Upper lobe of left lung (tissue), 4 donors: ENCODE data around the gene ANKS1B.

ENCODE experiments used
- EP300 ChIP-seq, 4 donors: sonication (generic); formaldehyde crosslinking; IDR thresholded peaks; one replicate each; pipeline ENCODE4 v1.5.1; 2017; ENCODE audit warnings: antibody characterized with exemption in 4 of 4, control low read depth in 2 of 4
- POLR2A ChIP-seq, 4 donors: fragments of 450-650 bp; IDR thresholded peaks; one replicate each; pipeline ENCODE4 v1.5.1; 2016 to 2017; ENCODE audit warnings: antibody characterized with exemption in 4 of 4, mild to moderate bottlenecking in 2 of 4
- POLR2AphosphoS5 ChIP-seq, 2 donors: sonication (generic); formaldehyde crosslinking; IDR thresholded peaks; one replicate each; pipeline ENCODE4 v1.5.1; 2017; ENCODE audit warnings: antibody characterized with exemption in 2 of 2
- TF ChIP-seq, protein P1 (sequence below), 6 experiments: fragments of 450-650 bp in 4 of 6; fragments of 200-600 bp in 2 of 6; sonication (generic) in 2 of 6; IDR thresholded peaks; one replicate each; pipeline ENCODE4 v1.5.1; 2016 to 2019; ENCODE audit warnings: antibody characterized with exemption in 6 of 6

- TF ChIP-seq POLR2AphosphoS5 (IDR thresholded peaks at IDR 0.05) (no peak), POLR2A (IDR thresholded peaks at IDR 0.05) (no peak), EP300 (IDR thresholded peaks at IDR 0.05) (no peak)
- TF ChIP-seq, protein P1, sequence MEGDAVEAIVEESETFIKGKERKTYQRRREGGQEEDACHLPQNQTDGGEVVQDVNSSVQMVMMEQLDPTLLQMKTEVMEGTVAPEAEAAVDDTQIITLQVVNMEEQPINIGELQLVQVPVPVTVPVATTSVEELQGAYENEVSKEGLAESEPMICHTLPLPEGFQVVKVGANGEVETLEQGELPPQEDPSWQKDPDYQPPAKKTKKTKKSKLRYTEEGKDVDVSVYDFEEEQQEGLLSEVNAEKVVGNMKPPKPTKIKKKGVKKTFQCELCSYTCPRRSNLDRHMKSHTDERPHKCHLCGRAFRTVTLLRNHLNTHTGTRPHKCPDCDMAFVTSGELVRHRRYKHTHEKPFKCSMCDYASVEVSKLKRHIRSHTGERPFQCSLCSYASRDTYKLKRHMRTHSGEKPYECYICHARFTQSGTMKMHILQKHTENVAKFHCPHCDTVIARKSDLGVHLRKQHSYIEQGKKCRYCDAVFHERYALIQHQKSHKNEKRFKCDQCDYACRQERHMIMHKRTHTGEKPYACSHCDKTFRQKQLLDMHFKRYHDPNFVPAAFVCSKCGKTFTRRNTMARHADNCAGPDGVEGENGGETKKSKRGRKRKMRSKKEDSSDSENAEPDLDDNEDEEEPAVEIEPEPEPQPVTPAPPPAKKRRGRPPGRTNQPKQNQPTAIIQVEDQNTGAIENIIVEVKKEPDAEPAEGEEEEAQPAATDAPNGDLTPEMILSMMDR (IDR thresholded peaks at IDR 0.05): no peak
Measured at GRCh38 chr12:99493197-99493596, 491.5 kb downstream of the ANKS1B start.
